K562 (cell line): Measurements from ENCODE around the gene USH1G. TPM values are rescaled to one million over a fixed set of nuclear protein-coding genes. Genes with fewer than 3 reads are reported as not detected.

Experiments
- DDX20 ChIP-seq: fragments of 450-650 bp; IDR thresholded peaks from 2 replicates; pipeline ENCODE4 v1.6.1; 2016; ENCODE audit warnings: missing genetic modification characterization, low read depth, mild to moderate bottlenecking, missing compliant biosample characterization, moderate library complexity
- EGR1 ChIP-seq: fragments of 450-650 bp; conservative IDR thresholded peaks from 2 replicates; pipeline ENCODE4 v1.6.1; 2017; ENCODE audit warnings: mild to moderate bottlenecking
- NFRKB ChIP-seq: fragments of 450-650 bp; IDR thresholded peaks from 2 replicates; pipeline ENCODE4 v1.6.1; 2016; ENCODE audit warnings: low read depth
- SLC30A9 ChIP-seq: fragments of 250-450 bp; sonication (Bioruptor Pico); IDR thresholded peaks from 2 replicates; pipeline ENCODE4 v1.8.0; 2022; ENCODE audit warnings: mild to moderate bottlenecking, moderate library complexity
- ZKSCAN3 ChIP-seq: fragments of 250-450 bp; sonication (Bioruptor Pico); IDR thresholded peaks from 2 replicates; pipeline ENCODE4 v1.4.0; 2020
- ZNF224 ChIP-seq: sonication (generic); formaldehyde crosslinking; IDR thresholded peaks from 2 replicates; pipeline ENCODE4 v1.8.0; 2022; ENCODE audit warnings: mild to moderate bottlenecking, missing genetic modification reagents
- ZNF253 ChIP-seq: fragments of 250-450 bp; sonication (Bioruptor Pico); conservative IDR thresholded peaks from 2 replicates; pipeline ENCODE4 v1.6.1; 2021; ENCODE audit warnings: mild to moderate bottlenecking
- ZNF263 ChIP-seq: sonication (generic); formaldehyde crosslinking; IDR thresholded peaks from 2 replicates; pipeline ENCODE4 v1.8.0; 2022; ENCODE audit warnings: mild to moderate bottlenecking, missing genetic modification reagents, borderline replicate concordance
- ZNF384 ChIP-seq: IDR thresholded peaks from 2 replicates; pipeline ENCODE4 v1.6.1; 2012; ENCODE audit warnings: low read depth, low read length, improper control_type of control experiment
- ZNF561 ChIP-seq: fragments of 450-650 bp; formaldehyde crosslinking; conservative IDR thresholded peaks from 2 replicates; pipeline ENCODE4 v1.4.0; 2020; ENCODE audit warnings: mild to moderate bottlenecking, moderate library complexity
- polyA plus RNA-seq, 8 experiments: library from polyadenylated mRNA; depleted of rRNA in 4 of 8; stranded (reverse) in 5 of 8; unstranded in 3 of 8; fragments of >200 nt; fragmentation: Nextera tagmentation in 2 of 8; fragmentation: Illumina TruSeq in 1 of 8; extraction: Ambion mirVana in 2 of 8; extraction: Trizol in 1 of 8; gene quantifications; 2 replicates each; pipeline versions ENCODE4 v1.2.1 to v1.2.3, GENCODE V29; 2011 to 2014; ENCODE audit warnings: inconsistent platforms in 1 of 8, missing spikeins in 1 of 8
- total RNA-seq, 7 experiments: library from RNA; depleted of rRNA in 6 of 7; stranded (reverse); fragments of >200 nt in 6 of 7; fragmentation: Illumina TruSeq in 2 of 7; extraction: Trizol in 2 of 7; gene quantifications; 2 replicates each; pipeline versions ENCODE4 v1.2.1 to v1.2.3, GENCODE V29; 2011 to 2021; ENCODE audit warnings: low replicate concordance in 1 of 7
- TF ChIP-seq, protein P1 (sequence below): fragments of 250-450 bp; sonication (Bioruptor Pico); IDR thresholded peaks from 2 replicates; pipeline ENCODE4 v1.6.1; 2021; ENCODE audit warnings: mild to moderate bottlenecking
- TF ChIP-seq, protein P2 (sequence below): sonication (generic); IDR thresholded peaks from 2 replicates; pipeline ENCODE4 v1.6.1; 2016
- TF ChIP-seq, protein P3 (sequence below), 2 experiments: fragments of 450-650 bp; conservative IDR thresholded peaks; 2 replicates each; pipeline ENCODE4 v1.6.1; 2017; ENCODE audit warnings: mild to moderate bottlenecking in 2 of 2, moderate library complexity in 2 of 2
- TF ChIP-seq, protein P4 (sequence below): fragments of 450-650 bp; formaldehyde crosslinking; IDR thresholded peaks from 2 replicates; pipeline ENCODE4 v1.4.0; 2022; ENCODE audit warnings: missing genetic modification characterization

USH1G gene
- total and polyA plus RNA-seq, 9 of the 15 experiments (the other 6 are each of a cell fraction or from before 2014, with no cell fraction given) = 0.22 to 1.00 (median 0.64) TPM; not detected in 2

DNA sequence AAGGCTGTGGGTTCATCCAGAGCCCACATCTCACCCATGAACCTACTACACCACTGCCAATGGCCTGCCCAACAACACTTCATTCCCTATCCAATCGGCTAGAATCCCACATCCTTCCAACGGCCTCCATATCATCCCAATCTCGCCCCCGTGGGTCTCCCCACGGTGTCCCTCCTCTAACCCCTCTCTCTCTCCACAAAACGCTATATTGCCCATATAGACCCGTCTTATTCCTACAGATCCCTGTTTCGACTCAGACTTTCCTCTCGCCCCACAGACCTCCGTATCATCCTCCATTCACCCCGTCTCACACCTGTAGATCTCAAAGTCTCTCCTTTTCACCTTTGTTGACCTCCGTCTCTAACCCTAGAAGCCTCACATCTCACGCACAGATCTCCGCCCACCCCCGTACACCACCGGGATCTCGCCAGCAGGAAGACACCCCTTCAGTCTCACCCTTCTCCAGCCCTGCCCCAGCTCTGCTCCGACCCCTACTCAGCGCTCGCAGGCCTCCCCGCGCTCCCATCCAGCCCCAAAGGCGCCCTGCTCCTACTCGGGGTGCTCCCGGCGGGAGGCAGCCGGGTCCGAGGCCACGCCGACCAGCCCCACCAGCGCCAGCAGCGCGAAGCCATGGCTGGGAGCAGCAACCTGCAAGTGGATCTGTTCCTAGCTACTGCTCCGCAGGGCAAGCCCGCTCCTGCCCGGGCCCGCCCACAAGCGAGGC, 50.6 kb downstream of the USH1G start, which contains the start of gene FDXR (continued):
- TF ChIP-seq, protein P1, sequence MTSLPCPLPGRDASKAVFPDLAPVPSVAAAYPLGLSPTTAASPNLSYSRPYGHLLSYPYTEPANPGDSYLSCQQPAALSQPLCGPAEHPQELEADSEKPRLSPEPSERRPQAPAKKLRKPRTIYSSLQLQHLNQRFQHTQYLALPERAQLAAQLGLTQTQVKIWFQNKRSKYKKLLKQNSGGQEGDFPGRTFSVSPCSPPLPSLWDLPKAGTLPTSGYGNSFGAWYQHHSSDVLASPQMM (CRISPR knock-in tag) = no peak
- no peak for TF ChIP-seq ZNF384
- TF ChIP-seq ZKSCAN3 (CRISPR knock-in tag) = no peak
- no peak for TF ChIP-seq ZNF253 (CRISPR knock-in tag)
- TF ChIP-seq, protein P2, sequence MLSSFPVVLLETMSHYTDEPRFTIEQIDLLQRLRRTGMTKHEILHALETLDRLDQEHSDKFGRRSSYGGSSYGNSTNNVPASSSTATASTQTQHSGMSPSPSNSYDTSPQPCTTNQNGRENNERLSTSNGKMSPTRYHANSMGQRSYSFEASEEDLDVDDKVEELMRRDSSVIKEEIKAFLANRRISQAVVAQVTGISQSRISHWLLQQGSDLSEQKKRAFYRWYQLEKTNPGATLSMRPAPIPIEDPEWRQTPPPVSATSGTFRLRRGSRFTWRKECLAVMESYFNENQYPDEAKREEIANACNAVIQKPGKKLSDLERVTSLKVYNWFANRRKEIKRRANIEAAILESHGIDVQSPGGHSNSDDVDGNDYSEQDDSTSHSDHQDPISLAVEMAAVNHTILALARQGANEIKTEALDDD = no peak
- TF ChIP-seq ZNF561 (CRISPR knock-in tag) = no peak
- TF ChIP-seq NFRKB = peak; percentile 13
- TF ChIP-seq ZNF263 (CRISPR knock-in tag) = peak; percentile 66
- TF ChIP-seq DDX20 (tag) = no peak
- TF ChIP-seq SLC30A9 (CRISPR knock-in tag) = no peak
- TF ChIP-seq, protein P3, sequence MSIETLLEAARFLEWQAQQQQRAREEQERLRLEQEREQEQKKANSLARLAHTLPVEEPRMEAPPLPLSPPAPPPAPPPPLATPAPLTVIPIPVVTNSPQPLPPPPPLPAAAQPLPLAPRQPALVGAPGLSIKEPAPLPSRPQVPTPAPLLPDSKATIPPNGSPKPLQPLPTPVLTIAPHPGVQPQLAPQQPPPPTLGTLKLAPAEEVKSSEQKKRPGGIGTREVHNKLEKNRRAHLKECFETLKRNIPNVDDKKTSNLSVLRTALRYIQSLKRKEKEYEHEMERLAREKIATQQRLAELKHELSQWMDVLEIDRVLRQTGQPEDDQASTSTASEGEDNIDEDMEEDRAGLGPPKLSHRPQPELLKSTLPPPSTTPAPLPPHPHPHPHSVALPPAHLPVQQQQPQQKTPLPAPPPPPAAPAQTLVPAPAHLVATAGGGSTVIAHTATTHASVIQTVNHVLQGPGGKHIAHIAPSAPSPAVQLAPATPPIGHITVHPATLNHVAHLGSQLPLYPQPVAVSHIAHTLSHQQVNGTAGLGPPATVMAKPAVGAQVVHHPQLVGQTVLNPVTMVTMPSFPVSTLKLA (conservative IDR thresholded peaks at IDR 0.05) = no peak
- TF ChIP-seq ZNF224 (CRISPR knock-in tag) = no peak
- peak; percentile 77 for TF ChIP-seq EGR1
- TF ChIP-seq, protein P4, sequence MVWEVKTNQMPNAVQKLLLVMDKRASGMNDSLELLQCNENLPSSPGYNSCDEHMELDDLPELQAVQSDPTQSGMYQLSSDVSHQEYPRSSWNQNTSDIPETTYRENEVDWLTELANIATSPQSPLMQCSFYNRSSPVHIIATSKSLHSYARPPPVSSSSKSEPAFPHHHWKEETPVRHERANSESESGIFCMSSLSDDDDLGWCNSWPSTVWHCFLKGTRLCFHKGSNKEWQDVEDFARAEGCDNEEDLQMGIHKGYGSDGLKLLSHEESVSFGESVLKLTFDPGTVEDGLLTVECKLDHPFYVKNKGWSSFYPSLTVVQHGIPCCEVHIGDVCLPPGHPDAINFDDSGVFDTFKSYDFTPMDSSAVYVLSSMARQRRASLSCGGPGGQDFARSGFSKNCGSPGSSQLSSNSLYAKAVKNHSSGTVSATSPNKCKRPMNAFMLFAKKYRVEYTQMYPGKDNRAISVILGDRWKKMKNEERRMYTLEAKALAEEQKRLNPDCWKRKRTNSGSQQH (CRISPR knock-in tag) = 0 out of 2 replicates have a peak, but pooled peaks have one; percentile 7
